Loucy (cell line): ENCODE data around the gene COL4A4.

Experiments
- H2AFZ ChIP-seq: fragments of 200-600 bp; sonication (generic); 2 replicates; pipeline ENCODE4 v1.6.0; 2016; ENCODE audit warnings: antibody characterized with exemption, mild to moderate bottlenecking, low read length, moderate library complexity
- H3F3A ChIP-seq: fragments of 200-600 bp; 2 replicates; pipeline ENCODE4 v1.6.0; 2016; ENCODE audit warnings: antibody characterized with exemption, low read depth, mild to moderate bottlenecking
- H3K27me3 ChIP-seq: fragments of 200-600 bp; sonication (generic); 2 replicates; pipeline ENCODE4 v1.6.1; 2014; ENCODE audit warnings: low read length, mild to moderate bottlenecking; ENCODE audit not compliant: insufficient read depth, poor library complexity, severe bottlenecking
- H3K36me3 ChIP-seq: fragments of 200-600 bp; sonication (generic); 2 replicates; pipeline ENCODE4 v1.6.1; 2016; ENCODE audit warnings: low read length; ENCODE audit not compliant: insufficient read depth
- H3K4me1 ChIP-seq: fragments of 200-600 bp; sonication (generic); 2 replicates; pipeline ENCODE4 v1.5.1; 2014; ENCODE audit warnings: low read length, mild to moderate bottlenecking; ENCODE audit not compliant: insufficient read depth, poor library complexity, severe bottlenecking
- H3K4me2 ChIP-seq: fragments of 200-600 bp; sonication (generic); 2 replicates; pipeline ENCODE4 v1.6.0; 2014; ENCODE audit warnings: antibody characterized with exemption, low read length, low read depth, mild to moderate bottlenecking; ENCODE audit not compliant: poor library complexity, severe bottlenecking
- H3K4me3 ChIP-seq: fragments of 200-600 bp; sonication (generic); 2 replicates; pipeline ENCODE4 v1.5.1; 2014; ENCODE audit warnings: low read length, mild to moderate bottlenecking, mixed read lengths; ENCODE audit not compliant: poor library complexity, severe bottlenecking
- H3K79me2 ChIP-seq: fragments of 200-600 bp; sonication (generic); 2 replicates; pipeline ENCODE4 v1.6.1; 2014; ENCODE audit warnings: low read length; ENCODE audit not compliant: insufficient read depth
- H3K9ac ChIP-seq: fragments of 200-600 bp; sonication (generic); 2 replicates; pipeline ENCODE4 v1.6.0; 2014; ENCODE audit warnings: mild to moderate bottlenecking, low read depth, low read length, moderate library complexity; ENCODE audit not compliant: poor library complexity, severe bottlenecking
- H3K9me2 ChIP-seq: fragments of 200-600 bp; sonication (generic); replicated peaks from 2 replicates; pipeline ENCODE4 v1.6.1; 2016; ENCODE audit warnings: low read depth, low read length, mixed read lengths
- H3K9me3 ChIP-seq: fragments of 200-600 bp; sonication (generic); 2 replicates; pipeline ENCODE4 v1.6.1; 2014; ENCODE audit warnings: mild to moderate bottlenecking, antibody characterized with exemption, low read length, low read depth; ENCODE audit not compliant: insufficient read depth
- H4K20me1 ChIP-seq: fragments of 200-600 bp; sonication (generic); 2 replicates; pipeline ENCODE4 v1.6.0; 2014; ENCODE audit warnings: antibody characterized with exemption, low read length, mild to moderate bottlenecking; ENCODE audit not compliant: insufficient read depth, poor library complexity, severe bottlenecking
- CTCF ChIP-seq: fragments of 200-600 bp; sonication (generic); conservative IDR thresholded peaks from 2 replicates; pipeline ENCODE4 v1.5.1; 2014; ENCODE audit warnings: mild to moderate bottlenecking, antibody characterized with exemption, low read length
- EZH2phosphoT487 ChIP-seq: fragments of 200-600 bp; IDR thresholded peaks from 2 replicates; pipeline ENCODE4 v1.6.1; 2018; ENCODE audit warnings: antibody characterized with exemption, mild to moderate bottlenecking, moderate library complexity, borderline replicate concordance

COL4A4 gene

GRCh38 chr2:227099340-227099739 is 64.7 kb downstream of the COL4A4 start:
- Histone ChIP-seq H3K4me1 (peaks cover 18% of the 10 kb centered on the region), H3K36me3 (no peaks in the 10 kb centered on the region), H3K9me3 (no peaks in the 10 kb centered on the region), H3K27me3 (no peaks in the 10 kb centered on the region), H3K4me3 (no peak overlapping the region), H2AFZ (no peak overlapping the region), H3F3A (no peaks in the 10 kb centered on the region), H3K9me2 (no peaks in the 10 kb centered on the region), H4K20me1 (no peaks in the 10 kb centered on the region), H3K9ac (no peak overlapping the region), H3K79me2 (no peaks in the 10 kb centered on the region), H3K4me2 (no peak overlapping the region)
- TF ChIP-seq EZH2phosphoT487 = no peak

GRCh38 chr2:227098162-227098515 is 65.9 kb downstream of the COL4A4 start:
- H3K9me2 ChIP-seq = no peaks in the 10 kb centered on the region
- no peak overlapping the region for H3K4me3 ChIP-seq
- no peaks in the 10 kb centered on the region for H4K20me1 ChIP-seq
- H3F3A ChIP-seq = no peaks in the 10 kb centered on the region
- H3K9me3 ChIP-seq = no peaks in the 10 kb centered on the region
- no peaks in the 10 kb centered on the region for H3K36me3 ChIP-seq
- no peak overlapping the region for H3K4me2 ChIP-seq
- H3K4me1 ChIP-seq = peaks cover 18% of the 10 kb centered on the region
- H3K27me3 ChIP-seq = no peaks in the 10 kb centered on the region
- TF ChIP-seq EZH2phosphoT487 = no peak
- no peak for TF ChIP-seq CTCF
- no peaks in the 10 kb centered on the region for H3K79me2 ChIP-seq
- H3K9ac ChIP-seq = no peak overlapping the region
- no peak overlapping the region for H2AFZ ChIP-seq

- no peaks in the 10 kb centered on the region for H3K79me2 ChIP-seq
- no peaks in the 10 kb centered on the region for H3K9me2 ChIP-seq
- no peaks in the 10 kb centered on the region for H3K27me3 ChIP-seq
- H3F3A ChIP-seq = no peaks in the 10 kb centered on the region
- H3K4me2 ChIP-seq = no peak overlapping the region
- H3K4me1 ChIP-seq = peaks cover 18% of the 10 kb centered on the region
- H3K9me3 ChIP-seq = no peaks in the 10 kb centered on the region
- H2AFZ ChIP-seq = no peak overlapping the region
- no peaks in the 10 kb centered on the region for H3K36me3 ChIP-seq
- no peaks in the 10 kb centered on the region for H4K20me1 ChIP-seq
- TF ChIP-seq CTCF (no peak), EZH2phosphoT487 (no peak)
- H3K4me3 ChIP-seq = no peak overlapping the region
- no peak overlapping the region for H3K9ac ChIP-seq
These were observed 66.4 kb downstream of the COL4A4 start for GRCh38 chr2:227097495-227098161.

- Histone ChIP-seq H3K9ac (no peak overlapping the region), H3K79me2 (no peaks in the 10 kb centered on the region), H3K9me3 (no peaks in the 10 kb centered on the region), H4K20me1 (no peaks in the 10 kb centered on the region), H3K36me3 (no peaks in the 10 kb centered on the region), H3F3A (no peaks in the 10 kb centered on the region), H3K27me3 (no peaks in the 10 kb centered on the region), H3K4me2 (peak overlapping the region; percentile 43), H3K4me3 (no peak overlapping the region), H3K9me2 (no peaks in the 10 kb centered on the region), H2AFZ (peak overlapping the region; percentile 32; the same call in 1 of the 2 replicates), H3K4me1 (peaks cover 18% of the 10 kb centered on the region)
- TF ChIP-seq EZH2phosphoT487 = no peak
These were observed 68.7 kb downstream of the COL4A4 start for GRCh38 chr2:227095346-227095745.
